HTERT RPE-1 (cell line): ENCODE measurements around the gene CNKSR2.

Source experiments
- in situ Hi-C: fragments of 300-500 bp; cut with MboI; formaldehyde crosslinking; loops from 4 replicates; pipeline ENCODE4 v1.14.3; 2020; ENCODE audit warnings: low sequenced_read_pairs

The CNKSR2 gene

DNA sequence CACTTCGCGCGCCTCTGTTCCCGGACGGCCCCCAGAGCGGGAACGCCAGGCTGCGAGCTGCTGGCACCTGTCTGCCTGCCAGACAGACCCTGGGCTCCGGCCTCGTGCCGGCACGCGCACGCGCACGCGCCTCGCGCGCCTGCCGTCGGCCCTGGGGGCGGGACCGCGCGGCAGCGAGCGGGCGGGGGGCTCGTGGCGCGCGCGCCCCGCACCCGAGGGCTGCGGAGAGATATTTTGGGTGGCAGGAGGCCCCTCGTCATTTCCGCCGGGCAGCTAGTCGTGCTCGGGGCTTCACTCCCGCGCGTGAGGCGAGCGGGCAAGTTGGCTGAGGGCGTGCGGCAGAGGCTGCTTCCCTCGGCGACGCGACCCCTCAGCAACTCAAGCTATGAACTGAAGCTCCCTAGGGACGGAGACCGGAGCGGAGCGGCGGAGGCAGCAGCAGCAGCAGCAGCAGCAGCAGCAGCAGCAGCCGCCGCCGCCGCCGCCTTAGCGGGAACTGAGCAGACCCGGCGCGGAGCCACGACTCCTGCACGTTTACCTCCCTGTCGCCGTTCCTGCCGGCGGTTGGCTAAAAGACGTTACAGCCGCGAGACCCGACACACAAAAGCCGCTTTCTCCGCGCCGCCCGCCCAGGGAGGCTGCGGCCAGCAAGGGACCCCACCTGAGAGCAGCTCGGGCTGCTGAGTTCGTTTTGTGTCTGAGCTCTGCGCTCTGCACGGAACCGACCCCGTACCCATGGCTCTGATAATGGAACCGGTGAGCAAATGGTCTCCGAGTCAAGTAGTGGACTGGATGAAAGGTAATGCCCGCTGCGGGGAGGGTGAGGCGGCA is at the start of gene CNKSR2:
TSS of gene CNKSR2 (plus strand) at position 256 of the 831 bp plus-strand sequence. CDS start at position 736, 480 bp downstream.
- in situ Hi-C loops = no loop called here

- in situ Hi-C loops = no loop called here
Measured at GRCh38 chrX:21354725-21355124, 19.5 kb upstream of the CNKSR2 start.

- in situ Hi-C loops = no loop called here
Measured at GRCh38 chrX:21355831-21356230, 18.4 kb upstream of the CNKSR2 start.

GRCh38 chrX:21369613-21370012 is 4.6 kb upstream of the CNKSR2 start:
- in situ Hi-C loops = no loop called here

DNA sequence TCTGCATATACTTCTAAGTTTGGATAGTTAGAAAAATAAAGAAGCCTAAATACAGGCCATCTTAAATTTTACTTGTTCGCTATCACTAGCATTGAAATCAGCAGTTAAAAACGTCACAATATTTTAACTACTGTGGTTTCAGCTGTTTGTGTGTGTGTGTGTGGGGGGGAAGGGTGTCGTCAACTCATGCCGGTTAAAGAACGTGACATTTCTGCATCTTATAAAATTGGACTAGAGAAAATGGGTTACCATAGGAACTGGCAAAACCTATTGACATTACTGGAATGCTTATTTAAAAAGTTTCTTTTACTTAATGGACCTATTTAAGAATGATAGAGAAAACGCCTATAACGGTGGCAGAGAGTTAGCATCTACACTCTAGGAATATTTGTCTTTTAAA is 1.2 kb upstream of the CNKSR2 start:
- in situ Hi-C loops = no loop called here

DNA sequence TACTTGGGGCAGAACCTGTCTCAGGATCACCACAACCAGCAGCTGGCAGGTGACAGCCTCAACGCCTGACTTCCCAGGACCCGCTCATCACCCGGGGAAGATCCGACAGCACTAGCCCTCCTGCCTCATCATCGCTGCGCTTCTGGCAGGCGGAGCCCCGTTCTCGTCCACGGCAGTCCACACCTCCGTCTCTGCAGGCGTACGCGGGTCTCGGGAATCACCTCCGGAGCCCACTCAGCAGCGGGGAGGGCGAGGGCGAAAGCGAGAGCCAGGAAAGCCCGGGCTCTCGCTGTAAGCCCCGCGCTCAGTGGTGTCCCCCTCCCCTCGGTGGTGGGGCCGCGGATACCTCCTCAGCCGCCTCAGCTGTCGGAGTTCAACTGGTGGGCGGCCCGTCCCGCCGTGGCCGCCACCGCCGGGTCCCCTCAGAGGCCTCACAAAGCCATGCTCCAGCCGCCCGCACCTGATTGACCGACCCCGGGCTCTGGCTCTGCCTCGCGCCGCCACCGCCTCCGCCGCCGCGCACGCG is 518 bp upstream of the CNKSR2 start:
- in situ Hi-C loops = no loop called here

DNA sequence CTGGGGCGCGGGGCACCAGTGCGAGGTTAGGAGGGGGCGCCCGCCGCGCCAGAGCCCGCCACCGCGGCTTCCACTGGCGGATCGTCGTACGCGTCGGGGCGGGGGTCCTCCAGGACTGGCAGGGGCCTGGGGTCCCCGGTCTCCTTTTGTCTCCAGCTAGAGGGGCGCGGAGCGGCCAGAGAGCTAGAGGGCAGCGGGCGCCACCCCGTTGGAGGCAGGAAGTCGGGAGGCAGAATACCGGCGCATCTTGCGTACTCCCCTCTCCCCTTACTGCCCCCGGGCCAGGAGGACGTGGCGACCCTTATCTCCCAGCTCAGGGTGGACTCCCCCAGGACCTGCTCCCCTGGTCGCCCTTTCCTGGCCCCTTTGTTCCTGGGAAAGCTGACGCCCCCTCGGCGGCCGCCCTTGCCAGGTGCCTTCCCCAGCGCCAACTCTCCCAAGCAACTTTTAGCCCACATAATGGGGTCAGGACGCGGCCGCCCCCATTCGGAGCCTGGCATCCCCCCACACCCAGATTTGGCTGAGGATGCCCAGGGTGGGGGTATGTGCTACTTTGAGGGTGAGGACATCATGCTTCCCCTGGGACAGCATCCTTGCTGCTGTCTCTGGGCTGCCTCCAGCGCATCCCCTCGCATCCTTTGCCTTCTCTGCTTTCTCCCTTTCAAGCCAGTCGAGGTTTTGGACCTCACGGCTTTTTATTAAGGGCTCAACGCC is 933 bp downstream of the CNKSR2 start:
- in situ Hi-C loops = no loop called here

DNA sequence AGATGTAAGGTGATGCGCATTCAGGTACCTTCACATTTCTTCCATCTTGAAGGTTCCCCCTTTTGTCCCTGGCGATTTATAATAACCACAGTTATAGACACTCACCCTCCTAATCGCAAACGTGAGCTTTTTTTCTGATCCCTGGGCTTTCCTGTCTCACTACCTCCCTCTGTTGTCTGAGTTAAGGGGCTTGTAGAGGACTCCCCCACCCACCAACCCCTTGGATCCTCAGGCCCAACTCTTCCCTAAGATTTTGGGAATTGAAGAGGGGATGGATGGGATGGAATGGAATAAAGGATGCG is 1.4 kb downstream of the CNKSR2 start:
- in situ Hi-C loops = no loop called here

DNA sequence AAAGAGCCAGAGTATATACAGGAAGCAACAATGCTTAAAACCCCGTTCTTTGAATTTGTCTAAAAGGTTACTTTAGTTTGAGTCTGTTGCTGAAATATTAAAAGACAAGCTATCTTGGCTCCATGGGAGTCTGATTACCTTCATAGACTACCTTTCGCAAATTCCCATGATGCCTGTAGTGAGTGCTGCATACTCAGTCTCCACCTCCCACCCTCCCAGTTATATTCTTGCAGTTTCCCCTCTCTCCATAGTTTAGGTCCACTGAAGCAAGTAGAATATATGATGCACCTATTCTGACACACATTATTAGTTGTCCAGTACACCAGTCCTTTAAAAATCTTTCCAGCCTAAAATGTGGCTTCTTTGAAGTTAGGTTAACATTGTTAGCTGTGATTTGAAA is 2.4 kb downstream of the CNKSR2 start:
- in situ Hi-C loops = no loop called here

DNA sequence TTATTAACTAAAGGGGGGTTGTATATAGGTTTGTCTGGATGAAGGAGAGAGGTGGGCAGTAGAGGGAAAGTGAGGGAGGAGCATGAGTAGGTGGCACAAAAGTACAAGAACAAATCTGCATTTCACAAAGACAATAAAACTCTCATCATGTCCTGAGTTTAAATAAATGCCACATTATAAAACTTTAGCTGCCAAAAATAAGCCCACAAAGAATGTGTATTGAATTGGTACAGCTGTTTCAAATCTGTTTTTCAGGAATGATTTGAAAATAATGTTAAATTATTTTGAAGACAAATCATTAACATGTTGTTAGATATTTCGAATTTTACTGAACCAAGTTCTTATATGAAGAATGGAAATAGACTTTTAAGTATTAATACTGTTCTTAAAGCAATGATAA is 5.8 kb downstream of the CNKSR2 start:
- in situ Hi-C loops = no loop called here

- in situ Hi-C loops = no loop called here
Measured at GRCh38 chrX:21382715-21383114, 8.5 kb downstream of the CNKSR2 start.

- in situ Hi-C loops = no loop called here
Measured at GRCh38 chrX:21383546-21383945, 9.3 kb downstream of the CNKSR2 start.

DNA sequence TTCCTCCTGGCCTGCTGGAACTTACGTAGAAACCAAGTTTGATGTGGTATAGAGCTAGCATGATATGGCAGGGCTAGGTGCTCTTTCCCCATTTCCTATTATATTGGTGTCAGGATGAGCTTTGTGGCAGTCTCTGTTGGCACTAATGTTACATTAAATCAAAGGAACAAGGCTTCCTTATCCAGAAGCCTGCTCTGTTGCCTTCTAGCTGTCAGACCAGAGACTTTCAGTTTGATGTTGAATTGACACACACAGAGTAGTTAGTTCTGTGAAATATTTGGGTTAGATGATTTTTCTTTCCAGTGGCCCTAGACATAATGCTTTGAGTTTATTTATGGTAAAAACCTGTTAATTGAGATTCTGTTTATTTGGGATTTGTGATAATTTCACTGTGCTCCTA is 10.0 kb downstream of the CNKSR2 start:
- in situ Hi-C loops = no loop called here

- in situ Hi-C loops = no loop called here
Measured at GRCh38 chrX:21394792-21395191, 20.6 kb downstream of the CNKSR2 start.

- in situ Hi-C loops = no loop called here
Measured at GRCh38 chrX:21398426-21398825, 24.2 kb downstream of the CNKSR2 start.

DNA sequence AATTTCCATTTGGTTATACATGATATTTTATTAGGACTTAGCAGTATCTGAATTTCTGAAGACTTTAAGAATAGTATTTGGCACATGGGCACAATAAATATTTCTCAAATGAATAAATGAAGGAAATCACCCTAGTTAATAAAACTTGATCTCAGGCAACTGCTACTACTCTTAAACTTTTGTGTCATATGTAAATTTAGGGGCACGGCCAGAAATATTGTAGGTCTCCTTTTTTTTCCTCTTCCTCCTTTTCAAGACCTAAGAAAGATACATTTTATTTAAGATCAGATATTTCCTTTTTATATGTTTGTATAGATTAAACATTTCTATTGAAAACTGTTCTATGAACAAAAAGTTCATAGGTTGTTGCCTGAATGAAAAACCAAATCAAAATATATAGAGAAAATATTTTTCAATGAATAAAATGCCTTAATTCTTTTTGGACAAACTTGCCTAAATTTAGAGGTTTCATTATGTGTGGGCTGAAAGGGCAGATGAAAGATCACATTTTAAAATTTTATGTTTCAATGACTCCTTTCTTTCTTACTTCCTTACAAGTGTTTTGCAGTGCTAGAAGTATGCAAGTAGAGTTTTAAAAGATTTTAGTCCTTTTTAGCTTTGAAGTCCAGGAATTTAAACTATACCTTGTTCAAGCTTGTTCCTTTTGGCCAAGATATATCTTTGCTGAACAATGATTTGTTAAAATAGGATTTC is 26.3 kb downstream of the CNKSR2 start:
- in situ Hi-C loops = no loop called here

DNA sequence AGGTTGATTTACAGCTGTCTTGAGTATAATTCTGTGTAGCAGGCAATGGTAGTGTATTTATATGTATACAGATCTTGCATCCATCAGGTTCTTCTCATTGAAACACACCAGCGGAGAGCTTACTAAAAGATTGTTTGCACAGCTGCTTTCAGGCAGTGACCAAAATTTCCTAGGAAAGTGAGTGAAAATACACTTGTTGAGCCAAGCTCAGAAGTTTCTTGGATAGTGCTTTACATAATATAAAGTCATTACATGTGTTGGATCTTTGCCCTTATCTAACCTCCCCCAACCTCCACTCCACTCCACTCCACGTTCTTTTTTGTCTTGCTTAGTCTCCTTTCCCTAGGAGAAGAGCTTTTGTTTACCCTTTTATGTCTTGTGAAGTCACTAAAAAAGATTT is 34.1 kb downstream of the CNKSR2 start:
- in situ Hi-C loops = no loop called here

DNA sequence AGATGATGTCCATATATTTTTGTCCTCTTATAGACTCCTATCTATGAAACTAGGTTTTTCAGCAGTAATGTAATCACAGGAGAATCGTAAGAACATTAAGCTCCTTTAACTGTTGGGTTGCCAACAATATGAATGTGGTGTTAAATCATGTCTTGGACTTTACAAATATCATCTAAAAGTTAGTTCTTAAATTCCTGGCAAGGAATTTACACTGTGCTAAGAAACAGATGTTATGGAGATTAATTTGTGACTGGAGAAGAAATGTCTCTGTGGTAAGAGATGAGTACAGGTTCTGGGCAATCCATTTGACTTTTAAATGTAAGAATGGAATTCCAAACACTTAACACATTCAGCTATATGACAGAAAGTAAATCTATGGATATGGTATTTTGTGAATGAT is 34.6 kb downstream of the CNKSR2 start:
- in situ Hi-C loops = no loop called here

DNA sequence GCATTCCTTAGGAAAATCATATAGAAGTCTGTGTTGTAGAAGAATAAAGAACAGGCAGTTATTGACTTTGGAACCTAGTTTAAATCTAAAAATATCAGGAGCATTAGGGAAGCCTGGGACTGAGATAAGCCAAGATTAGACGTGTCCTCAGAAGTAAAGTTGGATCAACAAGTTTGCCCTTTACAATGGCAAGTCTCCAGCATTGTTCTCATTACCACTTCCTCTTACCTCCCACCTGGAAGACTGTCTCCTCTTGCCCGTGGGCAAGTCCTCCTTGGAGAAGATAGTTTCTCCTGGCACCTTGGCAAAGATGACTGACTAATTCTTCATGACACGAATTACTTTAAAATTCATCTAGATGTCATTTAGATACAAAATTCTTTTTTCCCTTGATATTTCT is 37.8 kb downstream of the CNKSR2 start:
- in situ Hi-C loops = no loop called here

GRCh38 chrX:21412883-21413282 is 38.7 kb downstream of the CNKSR2 start:
- in situ Hi-C loops = no loop called here

DNA sequence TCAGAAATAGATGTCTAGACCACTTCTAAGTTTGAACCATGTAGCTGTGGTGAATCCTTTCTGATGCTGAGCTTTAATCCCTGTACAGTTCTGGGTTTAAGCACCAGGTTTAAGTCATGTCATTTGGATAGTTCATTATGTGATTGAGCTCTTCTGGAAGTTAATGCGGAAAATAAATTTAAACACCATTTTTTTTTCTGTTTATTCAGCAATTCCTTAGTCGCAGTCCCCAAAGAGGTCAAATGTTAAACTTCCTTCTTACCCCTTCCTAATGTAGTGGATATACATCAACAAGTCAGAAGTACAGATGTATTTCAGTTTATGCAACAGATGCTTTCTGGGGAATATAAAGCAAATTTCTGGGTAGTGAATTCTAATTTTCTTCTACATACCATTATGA is 52.9 kb downstream of the CNKSR2 start:
- in situ Hi-C loops = no loop called here

DNA sequence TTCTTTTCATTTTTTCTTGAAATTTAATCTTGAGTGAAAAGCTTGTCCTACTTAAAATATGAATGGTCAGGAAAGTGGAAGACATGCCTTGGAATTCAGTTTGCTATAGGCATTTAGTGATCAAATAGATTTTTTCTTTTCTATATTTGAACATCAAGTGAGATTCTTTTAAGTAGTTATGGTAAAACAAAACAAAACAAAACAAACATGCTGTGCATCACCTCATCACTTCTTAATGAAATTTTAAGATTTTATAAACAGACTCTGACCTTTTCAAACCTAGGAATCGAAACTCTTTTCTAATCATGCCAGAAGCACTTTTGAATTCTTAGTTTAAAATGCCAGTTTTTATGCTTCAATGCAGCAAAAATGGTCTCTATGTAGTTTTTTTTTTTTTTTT is 62.8 kb downstream of the CNKSR2 start:
- in situ Hi-C loops = no loop called here
